Endothelial cell (in vitro differentiated cells): ENCODE measurements around the gene IGF2R. TPM values are rescaled to one million over a fixed set of nuclear protein-coding genes. Genes with fewer than 3 reads are reported as not detected.

Experiments used
- DNase-seq: peaks from one replicate; pipeline ENCODE4 v3.0.0; 2021; ENCODE audit warnings: low spot score
- H3K27ac Mint-ChIP-seq: one replicate; pipeline ENCODE4 v1.8.0; 2021; ENCODE audit warnings: mixed read lengths, inconsistent platforms; ENCODE audit not compliant: unreplicated experiment
- H3K27me3 Mint-ChIP-seq: one replicate; pipeline ENCODE4 v1.8.0; 2021; ENCODE audit warnings: mild to moderate bottlenecking, moderate library complexity, mixed read lengths, inconsistent platforms; ENCODE audit not compliant: unreplicated experiment
- H3K36me3 Mint-ChIP-seq: one replicate; pipeline ENCODE4 v1.8.0; 2021; ENCODE audit warnings: mild to moderate bottlenecking, low read depth, mixed read lengths, inconsistent platforms; ENCODE audit not compliant: unreplicated experiment
- H3K4me1 Mint-ChIP-seq: one replicate; pipeline ENCODE4 v1.8.0; 2021; ENCODE audit warnings: mild to moderate bottlenecking, mixed read lengths, inconsistent platforms; ENCODE audit not compliant: unreplicated experiment
- H3K4me3 Mint-ChIP-seq: one replicate; pipeline ENCODE4 v1.8.0; 2021; ENCODE audit warnings: mild to moderate bottlenecking, mixed read lengths, inconsistent platforms; ENCODE audit not compliant: unreplicated experiment
- H3K9me3 Mint-ChIP-seq: one replicate; pipeline ENCODE4 v1.8.0; 2021; ENCODE audit warnings: mixed read lengths, inconsistent platforms; ENCODE audit not compliant: unreplicated experiment
- total RNA-seq: library from RNA; stranded (reverse); fragmentation: NEBNext Ultra II Directional; extraction: Animal tissue kit (Norgen Biotek cat#: 25700); gene quantifications from one replicate; pipeline ENCODE4 v1.2.1, GENCODE V29; 2021; ENCODE audit not compliant: unreplicated experiment
- TF ChIP-seq, protein P1 (sequence below): fragments of 200-600 bp; sonication (generic); IDR thresholded peaks from one replicate; pipeline ENCODE4 v1.5.0; 2021; ENCODE audit warnings: antibody characterized with exemption; ENCODE audit not compliant: unreplicated experiment

The IGF2R gene
- total RNA-seq, 1 donor from 2014 or later = 108 TPM

DNA sequence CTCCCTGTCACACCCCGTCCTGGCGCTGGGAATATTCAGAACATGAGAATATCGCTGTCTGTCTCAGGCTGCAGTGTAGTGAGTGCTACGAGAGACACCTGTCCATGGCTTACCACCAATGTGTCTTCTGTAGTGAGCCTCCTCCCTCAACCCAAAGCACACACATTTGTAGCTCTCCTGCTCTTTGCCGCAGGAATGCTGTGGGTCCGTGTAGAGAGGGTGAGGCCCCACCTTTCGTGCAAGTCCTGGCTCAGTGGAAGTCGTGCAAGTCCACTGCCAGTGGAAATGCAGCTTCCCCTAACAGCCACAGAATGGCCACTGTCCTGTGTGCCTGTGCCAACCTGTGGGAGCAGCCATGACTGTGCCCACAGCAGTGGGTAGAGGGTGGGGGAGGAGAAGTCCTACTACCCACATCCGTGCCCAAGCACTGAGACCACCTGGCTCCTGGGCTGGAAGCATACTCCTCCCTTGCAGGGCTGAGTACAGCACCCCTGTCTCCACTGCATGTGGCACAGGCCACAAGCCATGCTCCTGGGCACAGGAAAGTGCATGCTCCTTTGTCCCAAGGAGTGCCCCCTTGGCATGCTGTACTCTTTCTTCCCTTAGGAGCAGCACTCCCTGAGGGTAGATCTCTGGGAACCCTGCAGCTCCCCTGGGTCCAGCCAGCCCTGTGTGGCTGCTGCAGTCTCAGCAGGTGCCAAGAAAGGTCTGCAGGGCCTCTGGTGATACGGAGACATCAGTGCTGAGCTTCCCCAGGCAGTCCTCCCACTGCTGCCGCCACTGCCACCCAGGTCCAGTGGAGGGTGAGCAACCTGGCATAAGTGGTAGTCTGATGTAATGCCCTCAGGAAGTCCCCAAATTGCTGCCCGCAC lies 28.0 kb downstream of the IGF2R start:
- peaks cover 2% of the 10 kb centered on the region for H3K27me3 Mint-ChIP-seq
- H3K36me3 Mint-ChIP-seq = peaks cover 23% of the 10 kb centered on the region
- no peak for DNase-seq
- TF ChIP-seq, protein P1, sequence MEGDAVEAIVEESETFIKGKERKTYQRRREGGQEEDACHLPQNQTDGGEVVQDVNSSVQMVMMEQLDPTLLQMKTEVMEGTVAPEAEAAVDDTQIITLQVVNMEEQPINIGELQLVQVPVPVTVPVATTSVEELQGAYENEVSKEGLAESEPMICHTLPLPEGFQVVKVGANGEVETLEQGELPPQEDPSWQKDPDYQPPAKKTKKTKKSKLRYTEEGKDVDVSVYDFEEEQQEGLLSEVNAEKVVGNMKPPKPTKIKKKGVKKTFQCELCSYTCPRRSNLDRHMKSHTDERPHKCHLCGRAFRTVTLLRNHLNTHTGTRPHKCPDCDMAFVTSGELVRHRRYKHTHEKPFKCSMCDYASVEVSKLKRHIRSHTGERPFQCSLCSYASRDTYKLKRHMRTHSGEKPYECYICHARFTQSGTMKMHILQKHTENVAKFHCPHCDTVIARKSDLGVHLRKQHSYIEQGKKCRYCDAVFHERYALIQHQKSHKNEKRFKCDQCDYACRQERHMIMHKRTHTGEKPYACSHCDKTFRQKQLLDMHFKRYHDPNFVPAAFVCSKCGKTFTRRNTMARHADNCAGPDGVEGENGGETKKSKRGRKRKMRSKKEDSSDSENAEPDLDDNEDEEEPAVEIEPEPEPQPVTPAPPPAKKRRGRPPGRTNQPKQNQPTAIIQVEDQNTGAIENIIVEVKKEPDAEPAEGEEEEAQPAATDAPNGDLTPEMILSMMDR = no peak
- H3K9me3 Mint-ChIP-seq = no peaks in the 10 kb centered on the region
- no peak overlapping the region for H3K27ac Mint-ChIP-seq
- no peak overlapping the region for H3K4me3 Mint-ChIP-seq
- peaks cover 19% of the 10 kb centered on the region for H3K4me1 Mint-ChIP-seq

DNA sequence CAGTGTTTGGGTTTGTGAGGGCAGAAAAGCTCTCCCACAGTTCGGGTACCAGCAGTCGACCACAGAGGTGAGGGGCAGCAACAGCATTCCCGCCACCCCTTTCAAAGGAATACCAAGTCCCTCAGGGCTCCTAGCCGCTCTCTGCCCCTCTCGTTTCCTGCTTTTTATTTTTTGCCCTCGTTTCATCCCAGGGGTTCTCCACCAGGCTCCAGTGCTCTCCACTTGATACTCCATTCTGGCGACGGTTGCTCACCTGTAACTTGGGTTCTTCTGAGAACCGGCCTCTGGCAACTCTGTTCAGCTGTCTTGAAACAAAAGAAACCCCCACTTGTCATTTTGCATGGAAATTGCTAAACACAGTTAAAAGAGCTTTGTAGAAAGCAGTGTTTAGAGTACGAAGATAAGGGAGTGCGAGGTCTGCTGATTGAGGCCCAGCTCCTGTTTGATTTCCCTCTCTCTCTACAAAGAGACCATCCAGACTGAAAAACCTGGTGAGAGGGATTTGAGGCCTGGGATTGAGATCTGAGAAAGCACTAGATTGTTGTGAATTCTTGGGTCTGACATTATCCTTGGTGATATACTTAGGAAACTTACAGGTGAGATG lies 28.7 kb downstream of the IGF2R start:
- Mint-ChIP-seq H3K27ac (no peak overlapping the region), H3K9me3 (no peaks in the 10 kb centered on the region)

DNA sequence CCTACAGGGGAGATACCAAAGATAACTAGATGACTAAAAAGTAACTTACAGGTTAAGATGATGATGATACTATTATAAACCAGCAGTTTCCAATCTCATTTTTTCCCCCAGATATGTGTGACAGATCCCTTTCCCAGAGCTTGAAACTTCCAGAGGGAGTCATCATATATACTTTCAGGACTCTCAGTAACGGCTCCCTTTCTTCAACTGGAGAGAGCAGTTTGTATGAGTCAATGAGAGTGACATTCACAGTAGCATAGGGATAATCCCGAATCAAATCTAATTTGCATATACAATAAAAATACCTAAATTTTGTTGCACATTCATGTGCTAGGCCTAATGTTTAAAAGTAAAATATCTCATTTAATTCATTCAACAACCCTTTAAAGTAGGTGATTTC lies 29.7 kb downstream of the IGF2R start:
- peaks cover 23% of the 10 kb centered on the region for H3K36me3 Mint-ChIP-seq
- H3K4me3 Mint-ChIP-seq = no peak overlapping the region
- H3K4me1 Mint-ChIP-seq = peaks cover 22% of the 10 kb centered on the region
- no peaks in the 10 kb centered on the region for H3K9me3 Mint-ChIP-seq
- H3K27ac Mint-ChIP-seq = no peak overlapping the region
- no peak for DNase-seq
- TF ChIP-seq, protein P1 = no peak
- peaks cover 2% of the 10 kb centered on the region for H3K27me3 Mint-ChIP-seq

More for the DNA sequence above, 28.7 kb downstream of the IGF2R start:
- Mint-ChIP-seq H3K36me3 (peaks cover 23% of the 10 kb centered on the region), H3K4me3 (no peak overlapping the region), H3K4me1 (peaks cover 19% of the 10 kb centered on the region), H3K27me3 (peaks cover 2% of the 10 kb centered on the region)
- TF ChIP-seq, protein P1 = no peak
- DNase-seq = no peak

DNA sequence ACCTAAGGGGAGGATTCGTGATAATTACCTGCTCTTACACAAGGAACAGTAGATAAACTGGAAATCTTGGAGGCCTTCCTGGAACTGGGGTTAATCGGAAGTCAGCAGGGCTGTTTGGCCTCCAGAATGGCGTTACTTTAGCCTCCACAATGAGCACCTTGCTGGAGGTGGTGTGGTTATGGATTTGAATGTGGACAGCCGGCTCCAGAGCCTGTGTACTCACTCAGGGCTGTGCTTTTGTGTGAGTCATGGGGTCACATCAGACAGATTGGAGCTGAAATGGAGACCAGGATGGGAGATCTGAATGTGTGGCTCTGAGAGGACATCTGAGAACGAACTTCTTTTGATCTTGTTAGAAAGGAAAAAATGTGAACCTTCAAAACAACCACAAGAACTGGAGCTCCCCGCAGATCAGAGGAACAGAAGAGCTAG lies 30.4 kb downstream of the IGF2R start:
- peaks cover 23% of the 10 kb centered on the region for H3K36me3 Mint-ChIP-seq

More for the DNA sequence above, 30.4 kb downstream of the IGF2R start:
- Mint-ChIP-seq H3K4me3 (no peak overlapping the region), H3K27me3 (peaks cover 2% of the 10 kb centered on the region), H3K4me1 (peaks cover 26% of the 10 kb centered on the region), H3K27ac (peak overlapping the region; percentile 27), H3K9me3 (no peaks in the 10 kb centered on the region)
- TF ChIP-seq, protein P1 = no peak
- DNase-seq = no peak
